ENCODE results near the gene DOP1B. TPM values are rescaled to one million over a fixed set of nuclear protein-coding genes. Genes with fewer than 3 reads are reported as not detected.

The DOP1B gene
- total and polyA plus RNA-seq, 2 of the 4 experiments (the other 2 are of a cell fraction): 8.8 to 13.0 TPM

- Histone ChIP-seq H2AK9ac (replicated peaks; ENCODE audit: low read depth, low read length, poor library complexity) (no peak overlapping the region), H2AK5ac (ENCODE audit: low read depth, low read length) (no peak overlapping the region), H3K9ac (ENCODE audit: low read depth, low read length) (no peak overlapping the region), H3K27me3 (ENCODE audit: control insufficient read depth, insufficient read depth, low read length) (no peaks in the 10 kb centered on the region), H3K14ac (replicated peaks; ENCODE audit: low read depth, low read length) (no peak overlapping the region), H2BK20ac (ENCODE audit: low read depth, low read length) (no peak overlapping the region), H3K79me1 (ENCODE audit: low read depth in 1 of 2, low read length in 2 of 2) (peaks cover 11 to 32% of the 10 kb centered on the region in 2 experiments; a peak in 3 of 4 replicates), H2BK120ac (ENCODE audit: low read depth, low read length) (no peak overlapping the region), H2BK5ac (ENCODE audit: low read depth, low read length, poor library complexity, severe bottlenecking) (no peak overlapping the region), H3K27ac (ENCODE audit: insufficient read depth, low read length) (no peak overlapping the region), H3K9me1 (ENCODE audit: insufficient read depth, low read length) (peaks cover 12% of the 10 kb centered on the region; the same call in 1 of the 2 replicates), H3K56ac (ENCODE audit: extremely low read depth, insufficient read depth, low read length) (no peak overlapping the region), H2BK15ac (ENCODE audit: low read depth, low read length) (no peak overlapping the region), H4K8ac (ENCODE audit: low read depth in 2 of 2, low read length in 2 of 2) (no peak overlapping the region), H3K4me1 (ENCODE audit: control insufficient read depth, insufficient read depth, low read length) (no peaks in the 10 kb centered on the region), H3K4me2 (ENCODE audit: low read depth, low read length) (no peak overlapping the region), H3K36me3 (ENCODE audit: control insufficient read depth, insufficient read depth, low read length) (no peaks in the 10 kb centered on the region; the same call in 1 of the 2 replicates), H4K91ac (ENCODE audit: insufficient read depth, low read depth, low read length) (no peak overlapping the region), H3K9me3 (ENCODE audit: control insufficient read depth, insufficient read depth, low read length) (peaks cover 3% of the 10 kb centered on the region; the same call in 1 of the 2 replicates), H3K23ac (ENCODE audit: low read depth, low read length) (no peak overlapping the region), H3K4me3 (ENCODE audit: insufficient read depth, low read depth, low read length) (no peak overlapping the region), H3K4ac (ENCODE audit: low read depth, low read length) (no peak overlapping the region), H4K20me1 (ENCODE audit: insufficient read depth, low read length) (no peaks in the 10 kb centered on the region; the same call in 1 of the 2 replicates), H3K18ac (ENCODE audit: low read depth, low read length) (no peak overlapping the region), H2AFZ (replicated peaks; ENCODE audit: low read length, poor library complexity) (no peak overlapping the region), H4K5ac (ENCODE audit: low read depth, low read length) (no peak overlapping the region)
- ATAC-seq (ENCODE audit: low read depth) (peak; percentile 49), DNase-seq (peak; percentile 70)
- TF ChIP-seq MAZ (IDR thresholded peaks at IDR 0.05; ENCODE audit: borderline replicate concordance, low read depth, low read length) (no peak), MAFK (IDR thresholded peaks at IDR 0.05; ENCODE audit: low read depth, low read length) (no peak), RCOR1 (IDR thresholded peaks at IDR 0.05; ENCODE audit: insufficient replicate concordance, low read length) (no peak), CTCF (conservative IDR thresholded peaks at IDR 0.05; ENCODE audit: low read depth, low read length) (no peak), NFE2L2 (IDR thresholded peaks at IDR 0.05; ENCODE audit: low read depth, low read length) (no peak), USF2 (IDR thresholded peaks at IDR 0.05; ENCODE audit: low read depth, low read length) (no peak), SMC3 (IDR thresholded peaks at IDR 0.05; ENCODE audit: low read depth, low read length) (no peak), MXI1 (IDR thresholded peaks at IDR 0.05; ENCODE audit: borderline replicate concordance, low read depth, low read length) (no peak), POLR2A (IDR thresholded peaks at IDR 0.05; ENCODE audit: low read depth, low read length) (no peak), FOS (IDR thresholded peaks at IDR 0.05; ENCODE audit: low read depth, low read length) (no peak), CHD1 (IDR thresholded peaks at IDR 0.05; ENCODE audit: low read depth, low read length) (no peak), RFX5 (IDR thresholded peaks at IDR 0.05; ENCODE audit: low read depth, low read length) (no peak), BHLHE40 (IDR thresholded peaks at IDR 0.05; ENCODE audit: low read depth, low read length) (no peak)
- ChIA-PET POLR2A (ENCODE audit: unreplicated experiment) (interaction anchor here (0.6 kb wide), 1 partner anchor 170 kb away, joined by 3 read pairs; no protein-coding TSS in a partner anchor), CTCF (no interaction called here)
- no TSS peak for BruUV-seq (replicated peaks)
- intact Hi-C loops (cut with micrococcal nuclease) (no loop called here), dilution Hi-C loops (cut with HindIII; ENCODE audit: low sequenced_read_pairs, unreplicated experiment) (no loop called here), in situ Hi-C loops (cut with MboI; ENCODE audit: low sequenced_read_pairs) (no loop called here)
Measured at GRCh38 chr21:36179145-36179544, 22.5 kb downstream of the DOP1B start.

All from IMR-90 (cell line).